ENCODE results near the gene GSTA5.
"Not testable (repeated sequence)": the region's sequence is repeated elsewhere in the genome, so short reads cannot be mapped to it uniquely, and the experiment has no call there.

GSTA5 gene

DNA sequence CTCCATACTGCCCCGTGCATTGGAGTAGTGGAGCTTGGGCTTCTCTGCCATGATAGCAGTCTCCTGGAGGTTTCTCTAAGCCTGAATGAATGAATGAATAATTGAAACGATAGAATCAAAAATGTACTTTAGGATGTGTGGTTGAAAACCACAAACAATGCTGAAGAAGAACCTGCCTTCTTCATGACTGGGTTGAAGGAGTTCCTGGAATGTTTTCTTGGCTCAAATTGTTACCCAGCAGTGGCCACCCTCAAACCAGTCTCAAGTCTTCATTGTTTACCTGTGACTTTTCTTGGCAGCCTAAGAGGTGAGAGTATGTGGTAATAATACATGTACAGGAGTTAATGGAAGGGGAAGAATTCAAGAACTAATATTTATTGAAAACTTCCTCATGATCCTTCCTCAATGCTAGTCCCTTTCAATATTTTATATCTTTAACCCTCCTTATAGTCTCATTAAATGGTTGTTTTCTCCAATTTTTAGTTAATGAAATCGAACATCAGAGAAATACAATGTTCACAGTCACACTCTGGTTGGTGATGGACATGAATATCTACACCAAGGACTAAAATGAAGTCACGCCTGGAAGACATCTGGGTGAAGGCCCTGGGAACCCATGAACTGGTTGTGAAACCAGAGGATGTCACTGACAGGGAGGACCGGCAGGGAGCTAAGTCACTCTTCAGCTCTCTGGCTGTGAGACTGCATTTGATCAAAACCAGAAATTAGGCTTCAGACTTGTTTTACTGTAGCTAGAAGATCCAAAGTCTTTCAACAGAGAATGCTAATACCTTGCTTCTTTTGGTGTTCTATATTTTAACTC lies at the start of gene GSTA5:
TSS of gene GSTA5 (minus strand) at position 51 of the 823 bp plus-strand sequence.
- DNase-seq (ENCODE audit: low spot score): peak; percentile 84

DNA sequence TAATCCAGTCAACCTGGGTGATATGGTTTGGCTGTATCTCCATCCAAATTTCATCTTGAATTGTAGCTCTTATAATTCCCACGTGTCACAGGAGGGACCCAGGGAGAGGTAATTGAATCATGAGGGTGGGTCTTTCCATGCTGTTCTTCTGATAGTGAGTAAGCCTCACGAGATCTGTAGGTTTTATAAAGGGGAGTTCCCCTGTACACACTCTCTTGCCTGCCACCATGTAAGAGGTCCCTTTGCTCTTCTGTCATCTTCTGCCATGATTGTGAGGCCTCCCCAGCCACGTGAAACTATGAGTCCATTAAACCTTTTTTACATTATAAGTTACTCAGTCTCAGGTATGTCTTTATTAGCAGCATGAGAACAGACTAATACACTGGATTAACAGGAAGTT lies 49.4 kb upstream of the GSTA5 start:
- no peak for DNase-seq (ENCODE audit: low spot score)

DNA sequence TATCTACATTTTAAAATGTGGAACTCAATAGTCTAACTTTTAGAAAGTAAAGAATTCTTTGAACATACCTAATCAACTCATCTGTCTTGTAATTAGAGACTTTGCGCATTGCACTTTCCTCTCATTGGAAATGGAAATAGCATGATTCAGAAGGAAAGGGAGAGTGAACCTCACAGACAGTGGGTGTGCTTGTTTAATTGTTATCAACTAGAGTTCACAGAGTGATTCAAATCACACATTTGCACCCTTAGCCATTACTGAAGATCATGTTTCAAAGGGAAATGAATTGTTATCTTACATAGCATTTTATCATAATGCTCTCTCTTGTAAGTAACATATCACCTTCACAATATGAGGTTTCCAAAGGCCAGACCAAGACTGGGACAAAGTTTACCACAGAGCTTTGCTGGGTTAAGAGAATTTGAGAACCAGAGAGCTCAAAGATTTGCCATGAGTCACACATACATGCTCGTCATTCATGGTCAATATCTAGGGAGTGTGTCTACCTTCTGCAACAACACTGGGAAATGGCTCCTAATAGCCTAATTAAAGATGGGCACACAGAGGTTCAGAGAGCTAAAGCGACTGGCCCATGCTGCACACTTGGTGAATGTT lies 47.4 kb upstream of the GSTA5 start:
- no peak for DNase-seq (ENCODE audit: low spot score)

DNA sequence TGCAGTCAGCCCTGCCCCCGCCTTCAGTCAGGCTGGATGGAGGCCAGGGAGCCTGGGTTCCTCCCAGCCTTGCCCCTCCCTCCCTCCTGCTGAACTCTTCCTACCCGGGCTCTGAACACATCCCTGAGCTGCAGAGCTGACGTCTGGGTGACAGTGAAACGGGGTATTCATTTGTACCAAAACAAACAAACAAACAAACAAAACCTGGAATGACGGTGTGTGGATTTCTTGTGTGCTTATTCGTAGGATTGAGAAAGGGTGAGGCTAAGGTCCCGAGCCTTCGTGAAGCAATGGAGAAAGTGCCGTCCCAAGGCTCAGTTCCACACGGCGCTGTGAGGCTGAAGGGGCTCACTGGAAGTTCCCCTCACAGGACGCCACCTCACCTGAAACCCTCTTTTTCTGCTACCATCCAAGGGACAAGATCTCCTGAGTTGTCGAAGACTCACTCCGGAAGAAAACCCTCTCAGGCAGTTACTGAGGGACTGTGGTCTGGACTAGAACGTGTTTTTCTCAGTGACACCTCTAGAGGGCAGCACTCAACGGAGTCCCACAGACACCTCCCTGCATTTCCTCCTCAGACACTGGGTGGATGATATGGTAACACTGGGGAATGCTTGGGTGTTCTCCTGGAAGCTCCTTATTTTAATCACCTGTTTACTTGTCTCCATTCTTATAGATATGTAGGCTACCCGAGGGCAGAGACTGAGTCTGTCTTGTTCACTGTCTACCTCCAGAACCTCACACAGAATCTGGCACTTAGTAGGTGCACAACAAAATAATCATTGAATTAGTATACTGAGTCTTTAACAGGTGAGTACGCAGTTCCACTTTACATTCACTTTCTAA lies 41.6 kb upstream of the GSTA5 start:
- DNase-seq (ENCODE audit: low spot score): peak; percentile 80

DNA sequence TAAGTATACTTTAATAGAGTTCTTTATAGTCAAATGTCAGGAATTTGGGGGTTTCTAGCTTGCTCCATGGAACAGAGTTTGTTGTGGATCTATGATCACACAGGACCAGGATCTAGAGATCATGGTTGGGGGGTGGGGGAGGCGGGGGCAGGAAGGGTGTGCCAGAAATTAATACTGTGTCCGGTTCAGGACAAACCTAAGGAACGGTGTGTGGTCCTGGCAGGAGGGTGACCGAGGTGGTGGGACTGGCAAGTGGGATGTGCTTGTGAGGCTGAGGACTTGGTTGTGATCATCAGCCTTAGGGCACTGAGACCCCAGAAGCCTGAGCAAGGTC lies 41.0 kb upstream of the GSTA5 start:
- DNase-seq (ENCODE audit: low spot score): no peak

DNA sequence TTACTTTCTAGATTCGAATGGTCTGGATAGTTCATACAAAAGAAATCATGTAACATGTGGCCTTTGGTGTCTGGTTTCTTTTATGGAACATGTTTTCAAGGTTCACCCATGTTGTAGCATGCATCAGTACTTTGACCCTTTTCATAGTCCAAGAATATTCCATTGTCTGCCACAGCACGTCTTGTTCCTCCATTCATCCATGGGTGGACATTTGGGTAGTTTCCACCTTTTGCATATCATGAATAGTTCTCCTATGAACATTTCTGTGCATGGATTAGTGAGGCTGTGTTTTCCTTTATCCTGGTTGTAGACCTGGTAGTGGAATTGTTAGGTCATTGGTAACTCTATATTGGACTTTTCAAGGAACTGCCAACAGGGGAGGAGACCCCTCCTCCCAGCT lies 37.2 kb upstream of the GSTA5 start:
- DNase-seq (ENCODE audit: low spot score): peak; percentile 22

DNA sequence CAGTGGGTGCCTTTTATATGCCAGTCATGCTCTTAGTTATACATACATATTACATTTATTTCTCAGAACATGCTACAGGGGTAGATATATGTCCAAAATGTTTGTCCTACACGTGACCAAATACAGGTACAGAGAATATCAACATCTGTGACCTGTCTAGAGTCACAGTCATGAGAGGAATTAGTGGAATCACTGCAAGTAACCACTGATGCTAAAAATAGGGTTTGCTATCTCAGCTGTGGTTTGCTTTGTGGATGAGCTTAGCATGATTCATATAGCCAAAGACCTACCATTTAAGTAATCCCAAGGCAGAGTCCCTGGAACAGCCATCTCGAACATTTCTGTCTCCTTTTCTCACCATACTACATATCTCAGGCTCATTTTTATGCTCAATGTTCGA lies 36.6 kb upstream of the GSTA5 start:
- DNase-seq (ENCODE audit: low spot score): peak; percentile 85

DNA sequence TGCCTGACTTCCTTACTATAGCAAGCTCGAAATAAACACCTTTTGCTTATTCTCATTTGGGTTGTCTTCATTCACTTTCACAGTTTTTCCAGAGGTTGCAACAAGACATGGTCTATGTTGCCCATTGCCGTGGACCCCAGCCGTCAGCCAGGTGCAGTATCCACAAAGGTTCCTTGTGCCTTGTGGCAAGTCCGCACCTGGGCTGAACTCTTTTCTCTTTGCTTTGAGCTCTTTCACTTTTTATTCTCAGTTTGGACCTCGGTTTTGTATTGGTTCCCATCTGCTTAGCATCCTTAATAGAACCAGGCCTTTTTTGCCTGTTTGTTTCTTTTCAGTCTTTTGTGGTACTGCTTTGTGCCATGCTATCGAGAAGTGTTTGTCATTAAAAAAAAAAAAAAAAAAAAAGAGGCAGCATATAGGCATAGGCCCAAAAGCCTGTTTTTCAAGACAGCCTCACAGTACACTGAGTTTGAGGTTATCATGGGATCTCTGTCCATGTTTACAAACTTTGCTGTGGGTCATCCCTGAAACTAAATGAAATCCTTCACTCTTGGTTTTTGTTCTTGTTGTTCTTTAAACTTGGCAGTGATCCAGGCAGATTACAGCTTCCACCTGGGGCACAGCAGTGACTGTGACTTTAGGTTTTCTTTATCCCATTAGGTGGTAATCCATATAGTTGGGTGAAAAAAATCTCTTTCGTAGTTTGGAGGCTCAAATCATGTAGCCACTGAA lies 35.6 kb upstream of the GSTA5 start:
- DNase-seq (ENCODE audit: low spot score): peak; percentile 20

DNA sequence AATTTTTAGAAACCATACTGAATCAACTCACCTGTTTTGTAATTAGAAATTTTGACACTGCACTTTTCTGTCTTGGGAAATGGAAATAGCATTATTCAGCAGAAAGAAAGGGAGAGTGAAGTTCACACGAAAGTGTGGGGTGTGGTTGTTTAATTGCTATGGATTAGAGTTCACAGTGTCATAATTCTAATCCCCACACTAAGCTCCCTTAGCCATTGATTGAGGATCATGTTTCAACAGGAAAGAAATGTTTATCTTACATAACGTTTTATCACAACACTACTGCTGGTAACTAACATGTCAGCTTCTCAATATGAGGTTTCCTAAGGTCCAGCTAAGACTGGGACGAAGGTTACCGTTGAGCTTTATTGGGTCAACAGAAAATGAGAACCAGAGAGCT lies 31.4 kb upstream of the GSTA5 start:
- DNase-seq (ENCODE audit: low spot score): no peak

DNA sequence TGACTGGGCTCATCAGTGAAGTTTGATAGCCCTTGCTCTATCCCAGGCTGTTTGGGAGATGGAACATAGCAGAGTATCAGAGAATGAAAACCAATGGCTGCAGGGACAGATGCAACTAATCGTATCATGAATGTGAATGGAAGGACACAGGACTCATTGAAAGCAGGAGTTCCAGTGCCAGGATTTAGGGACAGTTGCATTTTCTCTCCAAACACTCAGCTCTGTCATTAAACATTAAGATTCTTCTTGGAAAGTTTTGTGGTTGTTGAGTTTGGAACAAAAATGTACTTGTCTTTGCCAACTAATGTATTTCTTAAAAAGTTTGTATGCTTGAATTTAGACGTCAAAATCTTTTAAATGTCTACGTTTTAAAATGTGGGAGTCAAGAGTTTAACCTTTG lies 31.0 kb upstream of the GSTA5 start:
- DNase-seq (ENCODE audit: low spot score): no peak

DNA sequence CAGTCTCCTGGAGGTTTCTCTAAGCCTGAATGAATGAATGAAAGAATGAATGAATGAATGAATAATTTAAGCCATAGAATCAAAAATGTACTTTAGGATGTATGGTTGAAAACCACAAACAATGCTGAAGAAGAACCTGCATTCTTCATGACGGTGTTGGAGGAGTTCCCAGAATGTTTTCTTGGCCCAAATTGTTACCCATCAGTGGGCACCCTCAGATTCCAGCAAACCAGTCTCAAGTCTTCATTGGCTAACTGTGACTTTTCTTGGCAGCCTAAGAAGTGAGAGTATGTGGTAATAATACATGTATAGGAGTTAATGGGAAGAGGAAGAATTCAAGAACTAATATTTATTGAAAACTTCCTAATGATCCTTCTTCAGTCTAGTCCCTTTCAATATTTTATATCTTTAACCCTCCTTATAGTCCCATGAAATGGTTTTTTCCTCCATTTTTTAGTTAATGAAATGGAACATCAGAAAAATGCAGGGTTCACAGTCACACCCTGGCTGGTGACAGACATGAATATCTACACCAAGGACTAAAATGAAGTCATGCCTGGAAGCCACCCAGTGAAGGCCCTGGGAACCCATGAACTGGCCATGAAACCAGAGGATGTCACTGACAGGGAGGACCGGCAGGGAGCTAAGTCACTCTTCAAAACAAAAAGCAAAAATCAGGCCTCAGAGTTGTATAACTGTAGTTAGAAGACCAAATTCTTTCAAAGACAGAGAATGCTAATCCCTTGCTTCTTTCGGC lies 29.9 kb upstream of the GSTA5 start:
- peak; percentile 20 for DNase-seq (ENCODE audit: low spot score)

DNA sequence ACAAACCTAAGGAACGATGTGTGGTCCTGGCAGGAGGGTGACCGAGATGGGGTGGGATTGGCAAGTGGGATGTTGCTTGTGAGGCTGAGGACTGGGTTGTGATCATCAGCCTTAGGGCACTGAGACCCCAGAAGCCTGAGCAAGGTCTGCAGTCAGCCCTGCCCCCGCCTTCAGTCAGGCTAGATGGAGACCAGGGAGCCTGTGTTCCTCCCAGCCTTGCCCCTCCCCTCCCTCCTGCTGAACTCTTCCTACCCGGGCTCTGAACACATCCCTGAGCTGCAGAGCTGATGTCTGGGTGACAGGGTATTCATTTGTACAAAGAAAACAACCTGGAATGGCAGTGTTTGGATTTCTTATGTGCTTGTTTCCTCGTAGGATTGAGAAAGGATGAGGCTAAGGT lies 28.3 kb upstream of the GSTA5 start:
- not testable (repeated sequence) for DNase-seq (ENCODE audit: low spot score)

DNA sequence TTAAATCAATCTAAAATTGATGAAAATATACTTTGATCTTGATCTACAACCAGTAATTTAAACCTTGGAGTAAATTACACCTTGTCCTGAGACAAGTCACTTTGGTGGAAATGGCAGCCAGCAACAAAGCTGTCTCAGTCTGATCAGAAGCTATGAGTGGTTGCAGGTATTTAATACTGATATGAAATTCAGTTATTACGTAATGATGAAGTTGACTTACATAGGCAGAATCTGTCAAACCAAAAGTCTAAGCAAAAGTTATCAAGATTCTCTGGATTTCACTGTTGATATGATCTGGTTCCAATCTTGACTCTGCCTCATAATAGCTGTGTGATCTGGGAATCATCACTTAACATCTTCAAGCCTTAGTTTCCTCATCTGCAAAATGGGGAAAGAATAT lies 27.6 kb upstream of the GSTA5 start:
- no peak for DNase-seq (ENCODE audit: low spot score)

DNA sequence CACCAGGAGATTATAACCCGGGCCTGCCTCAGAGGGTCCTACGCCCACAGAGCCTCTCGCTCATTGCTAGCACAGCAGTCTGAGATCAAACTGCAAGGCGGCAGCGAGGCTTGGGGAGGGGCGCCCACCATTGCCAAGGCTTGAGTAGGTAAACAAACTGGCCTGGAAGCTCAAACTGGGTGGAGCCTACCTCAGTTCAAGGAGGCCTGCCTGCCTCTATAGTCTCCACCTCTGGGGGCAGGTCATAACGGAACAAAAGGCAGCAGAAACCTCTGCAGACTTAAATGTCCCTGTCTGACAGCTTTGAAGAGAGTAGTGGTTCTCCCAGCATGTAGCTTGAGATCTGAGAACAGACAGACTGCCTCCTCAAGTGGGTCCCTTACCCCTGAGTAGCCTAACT lies 20.5 kb upstream of the GSTA5 start:
- not testable (repeated sequence) for DNase-seq (ENCODE audit: low spot score)

DNA sequence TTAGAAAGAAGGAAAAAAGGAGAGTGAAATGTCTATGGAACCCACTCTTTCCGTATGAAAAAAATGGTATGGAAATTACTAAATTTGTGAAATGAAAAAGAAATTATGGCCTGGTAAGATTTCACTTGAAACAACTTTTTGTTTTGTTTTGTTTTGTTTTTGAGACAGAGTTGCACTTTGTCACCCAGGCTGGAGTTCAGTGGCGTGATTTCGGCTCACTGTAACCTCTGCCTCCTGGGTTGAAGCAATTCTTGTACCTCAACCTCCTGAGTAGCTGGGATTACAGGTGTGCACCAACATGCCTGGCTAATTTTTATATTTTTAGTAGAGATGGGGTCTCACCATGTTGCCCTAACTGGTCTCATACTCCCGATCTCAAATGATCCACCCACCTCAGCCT lies 17.8 kb upstream of the GSTA5 start:
- no peak for DNase-seq (ENCODE audit: low spot score)

DNA sequence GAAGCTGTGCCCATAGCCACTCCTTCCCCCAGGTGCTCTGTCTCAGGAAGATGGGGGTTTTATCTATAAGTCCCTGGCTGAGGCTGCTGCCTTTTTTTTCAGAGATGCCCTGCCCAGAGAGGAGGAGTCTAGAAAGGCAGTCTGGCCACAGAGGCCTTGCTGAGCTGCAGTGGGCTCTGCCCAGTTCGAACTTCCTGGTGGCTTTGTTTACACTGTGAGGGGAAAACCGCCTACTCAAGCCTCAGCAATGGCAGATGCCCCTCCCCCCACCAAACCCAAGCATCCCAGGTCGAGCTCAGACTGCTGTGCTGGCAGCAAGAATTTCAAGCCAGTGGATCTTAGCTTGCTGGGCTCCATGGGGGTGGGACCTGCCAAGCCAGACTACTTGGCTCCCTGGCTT lies 15.5 kb upstream of the GSTA5 start:
- DNase-seq (ENCODE audit: low spot score): peak; percentile 63

DNA sequence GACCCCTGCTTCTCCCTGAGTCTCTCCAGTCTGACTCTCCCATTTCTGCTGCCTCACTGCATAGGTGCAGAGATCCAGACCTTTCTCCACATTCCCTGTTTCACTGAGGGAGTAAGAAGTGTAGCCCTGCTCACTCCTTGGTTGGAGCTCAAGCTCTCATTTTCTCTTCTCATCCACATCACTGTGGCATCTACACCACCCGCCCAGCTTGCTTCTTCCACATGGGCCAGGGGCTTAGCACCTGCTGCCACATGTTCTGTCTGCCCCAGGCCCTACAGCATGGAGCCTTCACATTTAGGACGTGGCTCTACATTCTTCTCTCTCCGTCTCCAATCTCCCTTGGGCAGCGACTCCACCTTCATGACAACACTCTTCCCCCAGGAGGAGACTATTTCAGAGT lies 8.5 kb upstream of the GSTA5 start:
- DNase-seq (ENCODE audit: low spot score): no peak

DNA sequence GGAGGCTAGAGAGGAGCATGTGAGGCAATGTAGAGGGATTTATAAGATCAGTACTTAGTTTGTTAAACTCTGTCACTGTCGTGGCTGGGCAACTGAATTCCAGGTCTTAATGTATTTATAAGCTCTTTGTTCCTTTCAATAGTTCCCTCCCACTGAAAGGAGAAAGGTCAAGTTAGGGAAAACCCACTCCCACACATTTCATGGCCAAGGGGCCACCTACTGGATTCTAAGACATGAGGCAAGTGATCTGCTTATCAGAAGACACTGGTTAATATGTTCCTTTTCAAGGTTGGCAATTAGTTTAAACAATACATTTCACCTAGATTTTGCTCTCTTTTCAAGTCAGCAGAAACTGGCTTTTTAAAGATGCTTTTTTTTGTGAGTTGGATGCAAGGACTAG lies 5.4 kb upstream of the GSTA5 start:
- DNase-seq (ENCODE audit: low spot score): no peak

DNA sequence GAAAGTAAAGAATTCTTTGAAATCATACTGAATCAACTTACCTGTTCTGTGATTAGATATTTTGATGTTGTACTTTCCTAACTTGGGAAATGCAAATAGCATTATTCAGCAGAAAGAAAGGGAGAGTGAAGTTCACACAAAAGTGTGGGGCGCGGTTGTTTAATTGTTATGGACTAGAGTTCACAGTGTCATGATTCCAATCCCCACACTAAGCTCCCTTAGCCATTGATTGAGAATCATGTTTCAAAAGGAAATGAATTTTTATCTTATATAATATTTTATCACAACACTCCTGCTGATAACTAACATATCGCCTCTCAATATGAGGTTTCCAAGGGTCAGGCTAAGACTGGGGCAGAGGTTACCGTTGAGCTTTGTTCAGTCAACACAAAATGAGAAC lies 3.0 kb upstream of the GSTA5 start:
- no peak for DNase-seq (ENCODE audit: low spot score)

DNA sequence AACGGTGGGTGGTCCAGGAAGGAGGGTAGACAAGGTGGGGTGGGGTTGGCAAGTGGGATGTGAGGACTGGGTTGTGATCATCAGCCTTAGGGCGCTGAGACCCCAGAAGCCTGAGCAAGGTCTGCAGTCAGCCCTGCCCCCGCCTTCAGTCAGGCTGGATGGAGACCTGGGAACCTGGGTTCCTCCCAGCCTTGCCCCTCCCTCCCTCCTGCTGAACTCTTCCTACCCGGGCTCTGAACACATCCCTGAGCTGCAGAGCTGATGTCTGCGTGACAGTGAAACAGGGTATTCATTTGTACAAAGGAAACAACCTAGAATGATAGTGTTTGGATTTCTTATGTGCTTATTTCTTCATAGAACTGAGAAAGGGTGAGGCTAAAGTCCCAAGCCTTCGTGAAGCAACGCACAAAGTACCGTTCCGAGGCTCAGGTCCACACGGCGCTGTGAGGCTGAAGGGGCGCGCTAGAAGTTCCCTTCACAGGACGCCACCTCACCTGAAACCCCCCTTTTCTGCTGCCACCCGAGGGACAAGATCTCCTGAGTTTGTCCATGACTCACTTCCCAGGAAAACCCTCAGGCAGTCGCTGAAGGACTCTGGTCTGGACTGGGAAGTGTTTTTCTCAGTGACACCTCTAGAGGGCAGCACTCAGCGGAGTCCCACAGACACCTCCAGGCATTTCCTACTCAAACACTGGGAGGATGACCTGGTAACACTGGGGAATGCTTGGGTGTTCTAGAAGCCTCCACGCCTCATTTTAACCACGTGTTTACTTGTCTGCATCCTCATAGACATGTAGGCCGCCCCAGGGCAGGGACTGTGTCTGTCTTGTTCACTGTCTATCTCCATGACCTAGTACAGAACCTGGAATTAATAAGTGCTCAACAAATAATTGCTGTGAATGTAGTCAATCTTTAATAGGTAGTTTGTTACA lies 1.2 kb downstream of the GSTA5 start:
- peak; percentile 82 for DNase-seq (ENCODE audit: low spot score)
